ENCODE data around the gene TIFAB. TPM values are rescaled to one million over a fixed set of nuclear protein-coding genes. Genes with fewer than 3 reads are reported as not detected.

Gene TIFAB
- total and polyA plus RNA-seq, 12 donors: under 0.01 to 1.7 (median 0.04) TPM; not detected in 8

DNA sequence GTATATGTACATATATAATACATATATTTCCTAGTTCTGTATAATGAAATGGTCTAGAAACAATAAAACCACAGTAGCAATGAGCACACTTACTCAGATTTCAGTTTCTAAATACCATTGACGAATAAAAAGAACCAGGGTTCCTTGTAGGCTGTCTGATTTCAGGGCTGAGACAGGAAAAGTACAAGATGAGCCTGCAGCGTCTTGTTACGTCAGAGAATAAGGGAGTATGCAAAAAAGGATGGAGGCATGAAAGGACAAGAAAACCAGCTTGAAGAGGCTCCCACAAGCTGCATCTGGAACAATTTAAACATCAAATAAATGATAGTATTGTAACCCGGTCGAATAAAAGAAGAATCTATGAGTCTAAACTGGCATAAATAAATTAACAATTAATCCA is 17.8 kb upstream of the TIFAB start:
- Histone ChIP-seq H3K27ac (no peak overlapping the region), H3K4me3 (no peak overlapping the region), H3K9me3 (no peaks in the 10 kb centered on the region), H3K4me1 (peaks cover 0 to 10% (median 7%) of the 10 kb centered on the region in 9 donors), H3K36me3 (no peaks in the 10 kb centered on the region), H3K27me3 (peaks cover 3 to 96% (median 84%) of the 10 kb centered on the region in 7 donors)
- intact Hi-C loops (cut with DNase I): loop anchor here in 6 of 10 donors (5.0 to 10.0 kb wide), 4 partner anchors 345 to 365 kb away; partner anchors contain the start of gene SLC25A48 (in 3 of the 6)
- DNase-seq (no peak), ATAC-seq (no peak)
- 75 to 80% methylated on average over 5 of the region's 5 CpGs for WGBS, 2 donors
- TF ChIP-seq, protein P1, sequence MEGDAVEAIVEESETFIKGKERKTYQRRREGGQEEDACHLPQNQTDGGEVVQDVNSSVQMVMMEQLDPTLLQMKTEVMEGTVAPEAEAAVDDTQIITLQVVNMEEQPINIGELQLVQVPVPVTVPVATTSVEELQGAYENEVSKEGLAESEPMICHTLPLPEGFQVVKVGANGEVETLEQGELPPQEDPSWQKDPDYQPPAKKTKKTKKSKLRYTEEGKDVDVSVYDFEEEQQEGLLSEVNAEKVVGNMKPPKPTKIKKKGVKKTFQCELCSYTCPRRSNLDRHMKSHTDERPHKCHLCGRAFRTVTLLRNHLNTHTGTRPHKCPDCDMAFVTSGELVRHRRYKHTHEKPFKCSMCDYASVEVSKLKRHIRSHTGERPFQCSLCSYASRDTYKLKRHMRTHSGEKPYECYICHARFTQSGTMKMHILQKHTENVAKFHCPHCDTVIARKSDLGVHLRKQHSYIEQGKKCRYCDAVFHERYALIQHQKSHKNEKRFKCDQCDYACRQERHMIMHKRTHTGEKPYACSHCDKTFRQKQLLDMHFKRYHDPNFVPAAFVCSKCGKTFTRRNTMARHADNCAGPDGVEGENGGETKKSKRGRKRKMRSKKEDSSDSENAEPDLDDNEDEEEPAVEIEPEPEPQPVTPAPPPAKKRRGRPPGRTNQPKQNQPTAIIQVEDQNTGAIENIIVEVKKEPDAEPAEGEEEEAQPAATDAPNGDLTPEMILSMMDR (IDR thresholded peaks at IDR 0.05): no peak

GRCh38 chr5:135468541-135468940 is 16.4 kb upstream of the TIFAB start:
- peaks cover 3 to 96% (median 88%) of the 10 kb centered on the region in 7 donors for H3K27me3 ChIP-seq
- peaks cover 0 to 10% (median 7%) of the 10 kb centered on the region in 9 donors for H3K4me1 ChIP-seq
- TF ChIP-seq, protein P1 (IDR thresholded peaks at IDR 0.05): no peak
- H3K9me3 ChIP-seq: no peaks in the 10 kb centered on the region
- ATAC-seq (no peak), DNase-seq (no peak)
- 73 to 88% methylated on average over 2 of the region's 2 CpGs for WGBS, 2 donors
- no peak overlapping the region for H3K27ac ChIP-seq
- H3K4me3 ChIP-seq: no peak overlapping the region
- no peaks in the 10 kb centered on the region for H3K36me3 ChIP-seq
- intact Hi-C loops (cut with DNase I): loop anchor here in 5 of 10 donors (5.0 to 10.0 kb wide), 4 partner anchors 346 to 366 kb away; partner anchors contain the start of gene SLC25A48 (in 2 of the 5)

DNA sequence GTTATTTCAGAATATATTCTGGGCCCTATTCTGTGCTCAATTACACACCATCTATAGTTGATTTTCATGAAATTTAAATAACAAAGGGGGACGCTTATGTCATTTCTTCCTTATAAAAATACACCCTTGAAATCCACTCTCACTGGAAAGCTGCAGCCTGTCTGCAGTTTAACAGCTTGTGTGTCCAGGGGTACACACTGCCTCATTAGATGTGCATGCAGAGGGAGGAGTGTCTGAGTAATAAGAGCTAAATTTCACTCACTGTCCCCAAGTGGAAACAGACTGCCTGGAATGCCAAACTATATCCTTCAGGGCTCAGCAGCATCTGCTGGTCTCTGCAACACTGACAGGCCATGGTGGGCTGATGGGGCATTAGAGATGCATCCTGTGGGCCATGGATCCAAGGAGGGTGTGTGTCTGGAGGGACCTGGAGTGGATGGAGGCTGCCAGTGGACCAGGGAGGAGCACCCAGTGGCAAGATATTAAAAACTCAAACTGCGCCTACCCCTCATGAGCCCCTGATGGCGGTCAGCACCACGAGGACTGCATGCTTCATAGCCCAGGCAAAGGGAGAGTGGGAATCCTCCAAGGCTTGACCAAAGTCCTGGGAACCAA is 15.8 kb upstream of the TIFAB start:
- WGBS, 2 donors: 91 to 98% methylated on average over 4 of the region's 4 CpGs
- intact Hi-C loops (cut with DNase I): loop anchor here in 8 of 10 donors (2.0 to 10.0 kb wide), 5 partner anchors 85 to 367 kb away; partner anchors contain the start of gene SLC25A48 (in 2 of the 8)
- DNase-seq (no peak), ATAC-seq (no peak)
- no peak overlapping the region for H3K27ac ChIP-seq
- H3K27me3 ChIP-seq: peaks cover 3 to 97% (median 88%) of the 10 kb centered on the region in 7 donors
- H3K4me3 ChIP-seq: no peak overlapping the region
- TF ChIP-seq, protein P1 (IDR thresholded peaks at IDR 0.05): no peak
- no peaks in the 10 kb centered on the region for H3K9me3 ChIP-seq
- H3K4me1 ChIP-seq: peaks cover 0 to 10% (median 7%) of the 10 kb centered on the region in 9 donors
- no peaks in the 10 kb centered on the region for H3K36me3 ChIP-seq

GRCh38 chr5:135467051-135467625 is 15.0 kb upstream of the TIFAB start:
- H3K36me3 ChIP-seq: no peaks in the 10 kb centered on the region
- H3K4me3 ChIP-seq: no peak overlapping the region
- WGBS, 2 donors: 73 to 78% methylated on average over 15 of the region's 15 CpGs
- intact Hi-C loops (cut with DNase I): loop anchor here in 8 of 10 donors (2.0 to 10.0 kb wide), 5 partner anchors 86 to 368 kb away; partner anchors contain the start of gene SLC25A48 (in 2 of the 8)
- DNase-seq (no peak), ATAC-seq (no peak)
- peaks cover 3 to 97% (median 82%) of the 10 kb centered on the region in 7 donors for H3K27me3 ChIP-seq
- H3K27ac ChIP-seq: no peak overlapping the region
- peaks cover 0 to 10% (median 7%) of the 10 kb centered on the region in 9 donors for H3K4me1 ChIP-seq
- TF ChIP-seq, protein P1 (IDR thresholded peaks at IDR 0.05): no peak
- H3K9me3 ChIP-seq: no peaks in the 10 kb centered on the region
